Uterus (tissue), 2 donors: ENCODE data around the gene DPEP1.

Experiments used
- POLR2A ChIP-seq, 2 donors: fragments of 450-650 bp; IDR thresholded peaks; one replicate each; pipeline ENCODE4 v1.6.1; 2016; ENCODE audit warnings: antibody characterized with exemption in 2 of 2, mild to moderate bottlenecking in 1 of 2, moderate library complexity in 1 of 2
- TF ChIP-seq, protein P1 (sequence below), 4 experiments: fragments of 200-600 bp in 2 of 4; fragments of 450-650 bp in 2 of 4; sonication (generic) in 2 of 4; IDR thresholded peaks; one replicate each; pipeline ENCODE4 v1.5.1; 2016 to 2019; ENCODE audit warnings: antibody characterized with exemption in 4 of 4, mild to moderate bottlenecking in 2 of 4, moderate library complexity in 1 of 4

DNA sequence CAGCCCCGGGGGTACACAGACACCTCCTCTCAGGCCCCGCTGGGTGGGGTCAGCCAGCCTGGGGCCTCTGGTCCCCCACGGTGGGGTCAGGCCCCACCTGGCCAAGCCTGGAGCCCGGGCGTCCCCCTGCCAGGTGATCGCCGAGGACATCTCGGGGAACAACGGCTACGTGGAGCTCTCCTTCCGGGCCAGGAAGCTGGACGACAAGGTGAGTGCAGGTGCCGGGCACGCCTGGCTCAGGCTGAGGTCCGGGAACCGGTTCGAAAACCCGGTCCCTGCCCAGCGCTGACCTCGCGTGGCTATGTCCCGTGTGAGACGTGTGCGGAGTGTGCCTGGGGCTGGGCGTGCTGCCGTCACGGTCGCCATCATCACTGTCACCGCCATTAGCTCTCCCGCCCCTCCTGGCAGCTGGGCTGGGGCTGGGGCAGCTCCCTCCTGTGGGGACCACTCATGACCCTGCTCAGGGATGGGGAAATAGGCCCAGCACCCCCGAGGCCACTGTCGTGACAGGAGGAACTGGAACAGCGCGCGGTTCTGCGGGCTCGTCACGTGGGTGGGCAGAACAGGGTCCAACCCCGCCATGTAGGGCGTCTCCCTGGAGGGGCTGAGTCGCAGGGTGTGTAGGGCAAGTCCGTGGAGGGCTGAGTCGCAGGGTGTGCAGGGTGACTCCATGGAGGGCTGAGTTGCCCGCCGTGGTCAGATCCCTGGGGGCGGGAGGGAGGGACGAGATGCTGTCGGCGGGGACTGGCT lies 29.4 kb upstream of the DPEP1 start:
- TF ChIP-seq, protein P1, sequence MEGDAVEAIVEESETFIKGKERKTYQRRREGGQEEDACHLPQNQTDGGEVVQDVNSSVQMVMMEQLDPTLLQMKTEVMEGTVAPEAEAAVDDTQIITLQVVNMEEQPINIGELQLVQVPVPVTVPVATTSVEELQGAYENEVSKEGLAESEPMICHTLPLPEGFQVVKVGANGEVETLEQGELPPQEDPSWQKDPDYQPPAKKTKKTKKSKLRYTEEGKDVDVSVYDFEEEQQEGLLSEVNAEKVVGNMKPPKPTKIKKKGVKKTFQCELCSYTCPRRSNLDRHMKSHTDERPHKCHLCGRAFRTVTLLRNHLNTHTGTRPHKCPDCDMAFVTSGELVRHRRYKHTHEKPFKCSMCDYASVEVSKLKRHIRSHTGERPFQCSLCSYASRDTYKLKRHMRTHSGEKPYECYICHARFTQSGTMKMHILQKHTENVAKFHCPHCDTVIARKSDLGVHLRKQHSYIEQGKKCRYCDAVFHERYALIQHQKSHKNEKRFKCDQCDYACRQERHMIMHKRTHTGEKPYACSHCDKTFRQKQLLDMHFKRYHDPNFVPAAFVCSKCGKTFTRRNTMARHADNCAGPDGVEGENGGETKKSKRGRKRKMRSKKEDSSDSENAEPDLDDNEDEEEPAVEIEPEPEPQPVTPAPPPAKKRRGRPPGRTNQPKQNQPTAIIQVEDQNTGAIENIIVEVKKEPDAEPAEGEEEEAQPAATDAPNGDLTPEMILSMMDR (IDR thresholded peaks at IDR 0.05), result no peak
- no peak for TF ChIP-seq POLR2A (IDR thresholded peaks at IDR 0.05)
